Spinal cord (tissue), 10 donors: ENCODE data around the gene OGT. TPM values are rescaled to one million over a fixed set of nuclear protein-coding genes. Genes with fewer than 3 reads are reported as not detected.
A peak's percentile ranks its signal among the peaks of the same experiment; 100 is the strongest.
"Not testable (repeated sequence)": the region's sequence is repeated elsewhere in the genome, so short reads cannot be mapped to it uniquely, and the experiment has no call there.

Experiments
- DNase-seq, 6 donors: peaks; one replicate each; pipeline versions ENCODE4 v3.0.0 to v3.0.0-alpha.2; 2013 to 2015; ENCODE audit warnings: low spot score in 6 of 6, low read depth in 4 of 6
- H3K27ac ChIP-seq: one replicate; pipeline ENCODE4 v1.5.1; 2013; ENCODE audit warnings: low read depth, low read length, control low read depth
- H3K27me3 ChIP-seq: one replicate; pipeline ENCODE4 v1.6.1; 2013; ENCODE audit warnings: low read length; ENCODE audit not compliant: control insufficient read depth, insufficient read depth
- H3K36me3 ChIP-seq: one replicate; pipeline ENCODE4 v1.6.1; 2013; ENCODE audit warnings: low read length; ENCODE audit not compliant: control insufficient read depth, insufficient read depth
- H3K4me1 ChIP-seq: one replicate; pipeline ENCODE4 v1.6.1; 2013; ENCODE audit warnings: low read length; ENCODE audit not compliant: control insufficient read depth, insufficient read depth
- H3K4me3 ChIP-seq: one replicate; pipeline ENCODE4 v1.5.1; 2013; ENCODE audit warnings: low read depth, low read length, control low read depth
- H3K9me3 ChIP-seq: one replicate; pipeline ENCODE4 v1.6.1; 2013; ENCODE audit warnings: low read length; ENCODE audit not compliant: control insufficient read depth, insufficient read depth
- WGBS: methylation state at CpG from one replicate; pipeline ENCODE4 v1.1.5; 2013; ENCODE audit warnings: missing lambda C conversion rate; ENCODE audit not compliant: insufficient coverage; 5-methylcytosine and 5-hydroxymethylcytosine counted together
- long read RNA-seq, 4 donors: transcript quantifications; one replicate each; lab custom pipeline, GENCODE V29; 2026
- polyA plus RNA-seq, 2 donors: library from polyadenylated mRNA; unstranded; fragments of 120-200 nt; gene quantifications; one replicate each; pipeline ENCODE4 v1.2.1, GENCODE V29; 2013; ENCODE audit not compliant: insufficient read length in 2 of 2
- total RNA-seq, 2 donors: library from RNA; depleted of rRNA in 1 of 2; stranded (reverse); fragments of 120-200 nt in 1 of 2; fragments of >200 nt in 1 of 2; gene quantifications; one replicate each; pipeline versions ENCODE4 v1.2.3 to v1.2.4, GENCODE V29; 2013 to 2014
- donor health status: healthy.

OGT gene
- total RNA-seq: 100 to 1,000 TPM; 136 to 187 TPM
- polyA plus RNA-seq: 100 to 1,000 TPM; 111 to 118 TPM
- long read RNA-seq, donor 1, full-length matches to known transcripts: 4 of 29 reads
- long read RNA-seq, donor 1, partial matches to known transcripts: 25 of 29 reads
- long read RNA-seq, donor 1, other reads (novel, unspliced or antisense): 0 of 29 reads
- long read RNA-seq, donor 2, full-length matches to known transcripts: 1 of 1 reads
- long read RNA-seq, donor 2, partial matches to known transcripts: 0 of 1 reads
- long read RNA-seq, donor 2, other reads (novel, unspliced or antisense): 0 of 1 reads
- long read RNA-seq, donor 3: 0 reads
- long read RNA-seq, donor 4, partial matches to known transcripts: 536 of 538 reads
- long read RNA-seq, donor 4, other reads (novel, unspliced or antisense): 0 of 538 reads

GRCh38 chrX:71532753-71533425 lies at the start of gene OGT:
Gene OGT, plus strand, starts transcription at chrX:71533104. Its CDS starts 196 bp downstream, at chrX:71533300.
- no peaks in the 10 kb centered on the region for H3K36me3 ChIP-seq
- no peaks in the 10 kb centered on the region for H3K27me3 ChIP-seq
- H3K4me3 ChIP-seq: peak within 1 kb of the TSS; percentile 81
- H3K4me1 ChIP-seq: peaks cover 2% of the 10 kb centered on the region
- peak; percentile 76 to 98 (median 88) for DNase-seq
- 20% methylated on average over 46 of the region's 47 CpGs for WGBS
- peak within 1 kb of the TSS; percentile 90 for H3K27ac ChIP-seq
- H3K9me3 ChIP-seq: no peaks in the 10 kb centered on the region

- Histone ChIP-seq H3K4me3 (no peak overlapping the region), H3K9me3 (no peaks in the 10 kb centered on the region), H3K27ac (no peak overlapping the region), H3K4me1 (no peaks in the 10 kb centered on the region), H3K27me3 (no peaks in the 10 kb centered on the region), H3K36me3 (no peaks in the 10 kb centered on the region)
- DNase-seq: no peak
Measured at GRCh38 chrX:71487814-71488213, 45.1 kb upstream of the OGT start.

- no peaks in the 10 kb centered on the region for H3K36me3 ChIP-seq
- no peak overlapping the region for H3K27ac ChIP-seq
- H3K27me3 ChIP-seq: no peaks in the 10 kb centered on the region
- no peaks in the 10 kb centered on the region for H3K4me1 ChIP-seq
- no peak overlapping the region for H3K4me3 ChIP-seq
- no peaks in the 10 kb centered on the region for H3K9me3 ChIP-seq
- no peak for DNase-seq
- WGBS: 100% methylated on average over 2 of the region's 5 CpGs
Measured at GRCh38 chrX:71489540-71489939, 43.4 kb upstream of the OGT start.

- DNase-seq: peak in 2 of 6 donors; percentile 29 to 30
- Histone ChIP-seq H3K9me3 (no peaks in the 10 kb centered on the region), H3K4me3 (peak overlapping the region; percentile 32), H3K27me3 (no peaks in the 10 kb centered on the region), H3K4me1 (no peaks in the 10 kb centered on the region), H3K27ac (no peak overlapping the region), H3K36me3 (no peaks in the 10 kb centered on the region)
- 33% methylated on average over 76 of the region's 76 CpGs for WGBS
Measured at GRCh38 chrX:71492231-71493065, 40.5 kb upstream of the OGT start.

- no peaks in the 10 kb centered on the region for H3K9me3 ChIP-seq
- no peaks in the 10 kb centered on the region for H3K27me3 ChIP-seq
- no peak overlapping the region for H3K27ac ChIP-seq
- no peaks in the 10 kb centered on the region for H3K4me1 ChIP-seq
- H3K36me3 ChIP-seq: no peaks in the 10 kb centered on the region
- DNase-seq: peak in 1 of 6 donors; percentile 45
- 83% methylated on average over 9 of the region's 16 CpGs for WGBS
- H3K4me3 ChIP-seq: no peak overlapping the region
Measured at GRCh38 chrX:71493111-71493613, 39.7 kb upstream of the OGT start.

GRCh38 chrX:71495979-71496378 lies 36.9 kb upstream of the OGT start:
- not testable (repeated sequence) for H3K27me3 ChIP-seq, H3K36me3 ChIP-seq, H3K27ac ChIP-seq, DNase-seq, H3K4me1 ChIP-seq, H3K4me3 ChIP-seq, H3K9me3 ChIP-seq
- WGBS: 55% methylated on average over 3 of the region's 3 CpGs

- no peaks in the 10 kb centered on the region for H3K9me3 ChIP-seq
- 74% methylated on average over 2 of the region's 3 CpGs for WGBS
- H3K36me3 ChIP-seq: no peaks in the 10 kb centered on the region
- H3K4me1 ChIP-seq: no peaks in the 10 kb centered on the region
- DNase-seq: no peak
- H3K4me3 ChIP-seq: no peak overlapping the region
- no peaks in the 10 kb centered on the region for H3K27me3 ChIP-seq
- no peak overlapping the region for H3K27ac ChIP-seq
Measured at GRCh38 chrX:71496476-71496875, 36.4 kb upstream of the OGT start.

GRCh38 chrX:71502080-71502479 lies 30.8 kb upstream of the OGT start:
- not testable (repeated sequence) for H3K4me3 ChIP-seq, H3K9me3 ChIP-seq, DNase-seq, H3K27me3 ChIP-seq, H3K36me3 ChIP-seq, H3K27ac ChIP-seq, H3K4me1 ChIP-seq
- WGBS: 81% methylated on average over 5 of the region's 5 CpGs

- no peaks in the 10 kb centered on the region for H3K4me1 ChIP-seq
- H3K9me3 ChIP-seq: no peaks in the 10 kb centered on the region
- H3K4me3 ChIP-seq: no peak overlapping the region
- DNase-seq: no peak
- no peaks in the 10 kb centered on the region for H3K36me3 ChIP-seq
- no CpG with 5 or more reads among the region's 1 CpG for WGBS
- no peaks in the 10 kb centered on the region for H3K27me3 ChIP-seq
- no peak overlapping the region for H3K27ac ChIP-seq
Measured at GRCh38 chrX:71504346-71504745, 28.6 kb upstream of the OGT start.
